ENCODE data around the gene CEP57.
A peak's percentile ranks its signal among the peaks of the same experiment; 100 is the strongest.

DNA sequence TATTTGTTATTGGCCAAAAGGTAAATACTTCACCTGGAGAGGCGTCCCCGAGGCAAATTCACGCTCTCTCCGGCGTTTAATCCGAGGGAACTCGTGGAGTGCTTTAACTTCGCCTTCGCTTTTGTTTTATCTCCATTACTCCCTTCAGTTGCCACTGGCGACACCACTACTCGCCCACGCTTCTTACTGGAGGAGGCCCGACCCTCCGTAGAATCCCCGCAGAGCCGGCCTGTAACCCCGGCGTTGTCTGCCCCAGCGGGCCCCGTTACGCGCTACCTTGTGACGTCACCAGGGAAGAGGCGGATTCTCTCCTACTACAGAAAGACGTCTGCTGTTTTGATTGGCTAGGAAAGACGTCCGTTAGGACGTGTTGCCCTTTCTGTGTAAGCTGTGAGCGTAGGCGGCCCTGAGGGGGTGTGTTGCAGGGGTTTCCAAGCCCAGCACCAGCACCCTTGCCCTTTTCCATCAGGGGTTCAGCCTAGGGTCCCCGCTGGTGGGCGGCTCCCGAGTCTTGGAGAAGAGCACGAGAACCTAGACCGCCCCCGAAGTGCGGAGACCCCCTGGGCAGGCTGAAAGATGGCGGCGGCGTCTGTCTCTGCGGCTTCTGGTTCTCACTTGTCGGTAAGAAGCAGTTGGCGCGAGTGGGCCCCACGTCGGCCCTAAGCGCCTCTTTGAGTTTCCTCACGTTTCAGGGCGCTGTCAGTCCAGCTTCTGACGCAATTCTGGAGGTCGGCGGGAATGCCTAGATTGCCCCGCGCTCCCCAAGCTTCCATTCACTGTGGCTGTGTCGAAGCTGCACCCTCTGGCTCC is at the start of gene CEP57:
- no peak for TF ChIP-seq EZH2 (IDR thresholded peaks at IDR 0.05)
- peak; percentile 71 for TF ChIP-seq POLR2AphosphoS5 (IDR thresholded peaks at IDR 0.05; ENCODE audit: borderline replicate concordance, low read depth, low read length)
- TF ChIP-seq FOXP2 (optimal IDR thresholded peaks at IDR 0.05; ENCODE audit: control extremely low read depth, extremely low read length, insufficient read depth): no peak

All from SK-N-MC (cell line).